Non-pigmented ciliary epithelial cell (primary cell): ENCODE results near the gene RPUSD3.
"Not testable (repeated sequence)": the region's sequence is repeated elsewhere in the genome, so short reads cannot be mapped to it uniquely, and the experiment has no call there.

Source experiments
- DNase-seq: peaks from one replicate; pipeline ENCODE4 v3.0.0-alpha.2; 2010; ENCODE audit warnings: low read depth

The RPUSD3 gene

GRCh38 chr3:9865125-9865637 is 21.4 kb upstream of the RPUSD3 start:
- not testable (repeated sequence) for DNase-seq

GRCh38 chr3:9864200-9864927 is 20.6 kb upstream of the RPUSD3 start:
- peak; percentile 61 for DNase-seq

GRCh38 chr3:9863058-9863772 is 19.4 kb upstream of the RPUSD3 start:
- no peak for DNase-seq

- DNase-seq, result no peak
Observed at GRCh38 chr3:9862391-9863057, 18.7 kb upstream of the RPUSD3 start.

GRCh38 chr3:9861626-9862130 is 17.9 kb upstream of the RPUSD3 start:
- no peak for DNase-seq

- no peak for DNase-seq
Observed at GRCh38 chr3:9861201-9861600, 17.4 kb upstream of the RPUSD3 start.

- DNase-seq, result no peak
Observed at GRCh38 chr3:9859530-9860025, 15.8 kb upstream of the RPUSD3 start.

GRCh38 chr3:9855594-9855993 is 11.8 kb upstream of the RPUSD3 start:
- no peak for DNase-seq

- not testable (repeated sequence) for DNase-seq
Observed at GRCh38 chr3:9854291-9854940, 10.6 kb upstream of the RPUSD3 start.

GRCh38 chr3:9852528-9852927 is 8.7 kb upstream of the RPUSD3 start:
- no peak for DNase-seq

- not testable (repeated sequence) for DNase-seq
Observed at GRCh38 chr3:9851926-9852325, 8.1 kb upstream of the RPUSD3 start.

GRCh38 chr3:9851383-9851782 is 7.6 kb upstream of the RPUSD3 start:
- not testable (repeated sequence) for DNase-seq

GRCh38 chr3:9848860-9849259 is 5.1 kb upstream of the RPUSD3 start:
- not testable (repeated sequence) for DNase-seq

GRCh38 chr3:9847870-9848269 is 4.1 kb upstream of the RPUSD3 start:
- not testable (repeated sequence) for DNase-seq

GRCh38 chr3:9846931-9847488 is 3.2 kb upstream of the RPUSD3 start:
- no peak for DNase-seq

- DNase-seq, result no peak
Observed at GRCh38 chr3:9846231-9846630, 2.4 kb upstream of the RPUSD3 start.

- no peak for DNase-seq
Observed at GRCh38 chr3:9841015-9841414, 2.8 kb downstream of the RPUSD3 start.

GRCh38 chr3:9838856-9839255 is 5.0 kb downstream of the RPUSD3 start:
- DNase-seq, result no peak

- no peak for DNase-seq
Observed at GRCh38 chr3:9837701-9838582, 5.9 kb downstream of the RPUSD3 start.
